ENCODE results near the gene TBX3. TPM values are rescaled to one million over a fixed set of nuclear protein-coding genes. Genes with fewer than 3 reads are reported as not detected.

The TBX3 gene
- total and polyA plus RNA-seq, 10 of the 15 experiments (the other 5 are each of a cell fraction or from before 2014, with no cell fraction given) = 0.04 to 0.28 (median 0.08) TPM; not detected in 7

- H3K4me2 ChIP-seq (ENCODE audit: control insufficient read depth, insufficient read depth) = no peak overlapping the region
- no peaks in the 10 kb centered on the region for H3K27me3 ChIP-seq (replicated peaks in 1 of 2; ENCODE audit: control insufficient read depth in 2 of 2, insufficient read depth in 2 of 2, low read length in 1 of 2)
- TF ChIP-seq MYB (IDR thresholded peaks at IDR 0.05; ENCODE audit: borderline replicate concordance, low read depth, low read length) (no peak), CHD2 (IDR thresholded peaks at IDR 0.05; ENCODE audit: borderline replicate concordance, low read depth, low read length) (no peak), YBX1 (IDR thresholded peaks at IDR 0.05) (no peak), NR2C2 (IDR thresholded peaks at IDR 0.05; ENCODE audit: borderline replicate concordance, control insufficient read depth, insufficient read length, low read depth) (no peak), RCOR1 (conservative IDR thresholded peaks at IDR 0.05; ENCODE audit: low read depth, low read length) (no peak), SREBF1 (IDR thresholded peaks at IDR 0.05; ENCODE audit: low read length) (no peak), ELK1 (IDR thresholded peaks at IDR 0.05; ENCODE audit: low read depth, low read length) (no peak), CEBPB (IDR thresholded peaks at IDR 0.05; ENCODE audit: borderline replicate concordance in 1 of 2, low read depth in 2 of 2, low read length in 2 of 2) (no peak), EGR1 (IDR thresholded peaks at IDR 0.05; ENCODE audit: borderline replicate concordance in 1 of 2, low read depth in 2 of 2, low read length in 2 of 2) (no peak), KLF5 (IDR thresholded peaks at IDR 0.05; ENCODE audit: partially characterized antibody) (no peak), E4F1 (IDR thresholded peaks at IDR 0.05; ENCODE audit: borderline replicate concordance, partially characterized antibody) (no peak), PRDM15 (CRISPR knock-in tag; IDR thresholded peaks at IDR 0.05) (no peak), FOS (IDR thresholded peaks at IDR 0.05; ENCODE audit: borderline replicate concordance, extremely low read depth, insufficient read length) (no peak), POLR2A (IDR thresholded peaks at IDR 0.05; ENCODE audit: low read depth, low read length) (no peak), YY1 (IDR thresholded peaks at IDR 0.05; ENCODE audit: low read depth, low read length) (no peak)
Measured at GRCh38 chr12:114713466-114714215, 29.7 kb upstream of the TBX3 start.

More at GRCh38 chr12:114713466-114714215, 29.7 kb upstream of the TBX3 start:
- ATAC-seq (no peak), DNase-seq (ENCODE audit: low read depth, low spot score) (no peak), FAIRE-seq (no peak)
- Histone ChIP-seq H3K4me1 (ENCODE audit: control insufficient read depth, insufficient read depth, low read length) (no peaks in the 10 kb centered on the region), H4K20me1 (ENCODE audit: control insufficient read depth, insufficient read depth) (no peaks in the 10 kb centered on the region), H2AFZ (ENCODE audit: control insufficient read depth, low read depth, low read length) (no peak overlapping the region), H3K36me3 (ENCODE audit: control insufficient read depth in 2 of 2, insufficient read depth in 2 of 2, low read length in 1 of 2) (no peaks in the 10 kb centered on the region), H3K27ac (ENCODE audit: control insufficient read depth, insufficient read depth) (no peak overlapping the region), H3K9ac (ENCODE audit: control insufficient read depth, insufficient read depth, low read length) (no peak overlapping the region), H3K4me3 (no peak overlapping the region), H3K79me2 (ENCODE audit: control insufficient read depth, insufficient read depth, low read length) (no peaks in the 10 kb centered on the region), H3K9me3 (replicated peaks; ENCODE audit: control insufficient read depth, insufficient read depth, low read length) (no peaks in the 10 kb centered on the region; the same call in 2 of the 3 replicates)
- intact Hi-C loops (cut with micrococcal nuclease; ENCODE audit: unreplicated experiment) (no loop called here), in situ Hi-C loops (cut with MboI) (no loop called here)
- RAD21 ChIA-PET (ENCODE audit: unreplicated experiment) = no interaction called here
- POLR2A ChIA-PET = no interaction called here
- 54% methylated on average over 9 of the region's 9 CpGs for WGBS (ENCODE audit: insufficient coverage, insufficient replicate concordance, low lambda C conversion rate, missing lambda C conversion rate)
- CTCF ChIA-PET = interaction anchor here (1.1 kb wide), 1 partner anchor 688 kb away, joined by 4 read pairs; no protein-coding TSS in a partner anchor
- SMC1A ChIA-PET (ENCODE audit: uncharacterized antibody, unreplicated experiment) = no interaction called here
- BruUV-seq (replicated peaks) = no TSS peak
